Measurements from ENCODE around the gene FIBCD1. TPM values are rescaled to one million over a fixed set of nuclear protein-coding genes. Genes with fewer than 3 reads are reported as not detected.

Gene FIBCD1
- total and polyA plus RNA-seq, 8 donors, result 0.18 to 6.4 (median 0.41) TPM; not detected in 4

DNA sequence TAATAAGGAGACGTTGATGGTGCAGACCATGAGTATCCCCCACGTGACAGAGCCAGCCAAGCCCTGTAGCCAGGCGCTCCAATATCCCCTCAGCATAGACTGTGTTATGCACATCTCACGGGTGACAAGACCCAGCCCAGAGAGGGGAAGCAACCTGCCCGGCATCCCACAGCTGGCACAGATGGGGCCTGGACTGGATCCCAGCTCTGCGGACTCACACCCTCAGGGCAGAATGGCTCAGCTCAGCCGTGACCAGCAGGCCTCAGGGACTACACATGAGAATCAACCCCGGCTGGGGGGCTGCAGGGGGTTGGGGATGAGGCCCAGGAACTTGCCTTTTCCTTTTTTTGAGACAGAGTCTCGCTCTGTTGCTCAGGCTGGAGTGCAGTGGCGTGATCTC is 11.7 kb downstream of the FIBCD1 start:
- H3K27me3 ChIP-seq, result peaks cover 0 to 64% (median 16%) of the 10 kb centered on the region in 3 donors
- no peaks in the 10 kb centered on the region for H3K9me3 ChIP-seq
- H3K27ac ChIP-seq, result no peak overlapping the region
- H3K4me3 ChIP-seq, result no peak overlapping the region
- peaks cover 10 to 20% (median 15%) of the 10 kb centered on the region in 4 donors for H3K4me1 ChIP-seq
- DNase-seq, result no peak
- intact Hi-C loops (cut with DNase I; ENCODE audit: low total_unique reads), result no loop called here
- no peak for TF ChIP-seq EP300 (IDR thresholded peaks at IDR 0.05)
- TF ChIP-seq, protein P1, sequence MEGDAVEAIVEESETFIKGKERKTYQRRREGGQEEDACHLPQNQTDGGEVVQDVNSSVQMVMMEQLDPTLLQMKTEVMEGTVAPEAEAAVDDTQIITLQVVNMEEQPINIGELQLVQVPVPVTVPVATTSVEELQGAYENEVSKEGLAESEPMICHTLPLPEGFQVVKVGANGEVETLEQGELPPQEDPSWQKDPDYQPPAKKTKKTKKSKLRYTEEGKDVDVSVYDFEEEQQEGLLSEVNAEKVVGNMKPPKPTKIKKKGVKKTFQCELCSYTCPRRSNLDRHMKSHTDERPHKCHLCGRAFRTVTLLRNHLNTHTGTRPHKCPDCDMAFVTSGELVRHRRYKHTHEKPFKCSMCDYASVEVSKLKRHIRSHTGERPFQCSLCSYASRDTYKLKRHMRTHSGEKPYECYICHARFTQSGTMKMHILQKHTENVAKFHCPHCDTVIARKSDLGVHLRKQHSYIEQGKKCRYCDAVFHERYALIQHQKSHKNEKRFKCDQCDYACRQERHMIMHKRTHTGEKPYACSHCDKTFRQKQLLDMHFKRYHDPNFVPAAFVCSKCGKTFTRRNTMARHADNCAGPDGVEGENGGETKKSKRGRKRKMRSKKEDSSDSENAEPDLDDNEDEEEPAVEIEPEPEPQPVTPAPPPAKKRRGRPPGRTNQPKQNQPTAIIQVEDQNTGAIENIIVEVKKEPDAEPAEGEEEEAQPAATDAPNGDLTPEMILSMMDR (IDR thresholded peaks at IDR 0.05), result no peak
- no peak for TF ChIP-seq POLR2AphosphoS5 (IDR thresholded peaks at IDR 0.05)
- no peak for TF ChIP-seq POLR2A (IDR thresholded peaks at IDR 0.05)
- 87 to 94% (median 91%) methylated on average over 8 to 10 of the region's 10 CpGs for WGBS, 5 donors
- H3K36me3 ChIP-seq, result no peaks in the 10 kb centered on the region

DNA sequence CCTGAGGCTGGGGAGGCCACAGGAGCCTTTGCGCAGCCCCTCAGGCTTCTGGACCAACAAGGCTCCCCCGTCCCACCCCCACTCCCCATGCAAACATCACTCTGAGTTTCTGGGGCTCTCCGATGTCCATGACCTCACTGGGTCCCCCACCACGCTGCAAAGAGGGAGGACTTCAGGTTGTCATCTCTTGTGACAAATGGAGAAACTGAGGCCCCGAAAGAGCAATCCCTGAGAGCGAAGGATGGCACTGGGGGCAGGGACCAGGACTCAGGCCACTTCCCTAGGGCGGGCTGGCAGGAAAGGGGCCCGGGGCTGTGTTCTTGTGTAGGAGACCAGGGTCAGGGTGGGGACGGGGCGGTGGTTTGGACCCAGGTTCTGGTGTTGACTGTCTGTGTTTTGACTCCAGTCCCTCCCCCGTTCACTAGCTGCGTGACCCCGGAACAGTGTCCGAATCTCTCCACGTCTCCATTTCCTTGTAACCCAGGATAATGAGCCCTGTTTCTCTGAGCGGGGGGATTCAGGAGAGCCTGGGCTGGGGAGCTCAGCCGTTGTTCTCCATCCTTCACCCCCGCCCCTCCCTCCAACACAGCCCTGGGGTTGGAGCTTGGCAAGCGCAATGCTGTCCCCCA is 13.9 kb downstream of the FIBCD1 start:
- Histone ChIP-seq H3K4me1 (peaks cover 10 to 17% (median 14%) of the 10 kb centered on the region in 4 donors), H3K9me3 (no peaks in the 10 kb centered on the region), H3K4me3 (no peak overlapping the region), H3K27ac (no peak overlapping the region), H3K36me3 (no peaks in the 10 kb centered on the region), H3K27me3 (peaks cover 0 to 70% (median 14%) of the 10 kb centered on the region in 3 donors)
- WGBS, 5 donors, result 77 to 90% (median 78%) methylated on average over 17 to 19 of the region's 19 CpGs
- DNase-seq, result no peak
- intact Hi-C loops (cut with DNase I; ENCODE audit: low total_unique reads), result no loop called here
- no peak for TF ChIP-seq EP300 (IDR thresholded peaks at IDR 0.05)

GRCh38 chr9:130924448-130924788 is 14.6 kb downstream of the FIBCD1 start:
- peaks cover 10 to 17% (median 14%) of the 10 kb centered on the region in 4 donors for H3K4me1 ChIP-seq
- H3K36me3 ChIP-seq, result no peaks in the 10 kb centered on the region
- no peaks in the 10 kb centered on the region for H3K9me3 ChIP-seq
- WGBS, 5 donors, result 68 to 83% (median 70%) methylated on average over 7 to 10 of the region's 10 CpGs
- H3K27ac ChIP-seq, result no peak overlapping the region
- TF ChIP-seq EP300 (IDR thresholded peaks at IDR 0.05) (no peak), POLR2A (IDR thresholded peaks at IDR 0.05) (no peak), POLR2AphosphoS5 (IDR thresholded peaks at IDR 0.05) (no peak)
- TF ChIP-seq, protein P1 (IDR thresholded peaks at IDR 0.05), result no peak
- intact Hi-C loops (cut with DNase I; ENCODE audit: low total_unique reads), result no loop called here
- peaks cover 0 to 73% (median 14%) of the 10 kb centered on the region in 3 donors for H3K27me3 ChIP-seq
- DNase-seq, result no peak
- no peak overlapping the region for H3K4me3 ChIP-seq

- no peak overlapping the region for H3K4me3 ChIP-seq
- no peak overlapping the region for H3K27ac ChIP-seq
- H3K27me3 ChIP-seq, result peaks cover 0 to 73% (median 14%) of the 10 kb centered on the region in 3 donors
- no peak for DNase-seq
- intact Hi-C loops (cut with DNase I; ENCODE audit: low total_unique reads), result no loop called here
- WGBS, 5 donors, result 75 to 85% (median 83%) methylated on average over 32 to 42 of the region's 42 CpGs
- TF ChIP-seq, protein P1 (IDR thresholded peaks at IDR 0.05), result no peak
- no peak for TF ChIP-seq POLR2A (IDR thresholded peaks at IDR 0.05)
- no peak for TF ChIP-seq POLR2AphosphoS5 (IDR thresholded peaks at IDR 0.05)
- TF ChIP-seq EP300 (IDR thresholded peaks at IDR 0.05), result no peak
- H3K36me3 ChIP-seq, result no peaks in the 10 kb centered on the region
- H3K9me3 ChIP-seq, result no peaks in the 10 kb centered on the region
- H3K4me1 ChIP-seq, result peaks cover 9 to 15% (median 11%) of the 10 kb centered on the region in 4 donors
Measured at GRCh38 chr9:130923611-130924447, 15.2 kb downstream of the FIBCD1 start.

All from stomach (tissue), 9 donors.